ENCODE measurements around the gene WDFY3.

WDFY3 gene

GRCh38 chr4:84967243-84967690 lies 777 bp upstream of the WDFY3 start:
- Histone ChIP-seq H3K36me3 (ENCODE audit: insufficient read depth, low read length) (no peaks in the 10 kb centered on the region), H3K4me3 (ENCODE audit: low read depth, low read length) (peak overlapping the region; percentile 96), H2AFZ (ENCODE audit: low read length, unreplicated experiment) (peak overlapping the region; percentile 99), H3K27me3 (ENCODE audit: insufficient read depth, low read length) (no peaks in the 10 kb centered on the region), H3K79me2 (ENCODE audit: control insufficient read depth, insufficient read depth, low read length, unreplicated experiment) (peaks cover 50% of the 10 kb centered on the region), H3K4me1 (ENCODE audit: control insufficient read depth, insufficient read depth, low read length, unreplicated experiment) (peaks cover 23% of the 10 kb centered on the region), H3K27ac (ENCODE audit: low read depth, low read length) (peak overlapping the region; percentile 47)

GRCh38 chr4:84965553-84966381 lies 723 bp downstream of the WDFY3 start:
- Histone ChIP-seq H3K27me3 (ENCODE audit: insufficient read depth, low read length) (no peaks in the 10 kb centered on the region), H3K36me3 (ENCODE audit: insufficient read depth, low read length) (no peaks in the 10 kb centered on the region), H3K4me3 (ENCODE audit: low read depth, low read length) (peak overlapping the region; percentile 96), H2AFZ (ENCODE audit: low read length, unreplicated experiment) (peak overlapping the region; percentile 77), H3K27ac (ENCODE audit: low read depth, low read length) (peak overlapping the region; percentile 45; the same call in 1 of the 2 replicates), H3K79me2 (ENCODE audit: control insufficient read depth, insufficient read depth, low read length, unreplicated experiment) (peaks cover 61% of the 10 kb centered on the region), H3K4me1 (ENCODE audit: control insufficient read depth, insufficient read depth, low read length, unreplicated experiment) (peaks cover 18% of the 10 kb centered on the region)

GRCh38 chr4:84964995-84965552 lies 1.4 kb downstream of the WDFY3 start:
- Histone ChIP-seq H3K27me3 (ENCODE audit: insufficient read depth, low read length) (no peaks in the 10 kb centered on the region), H2AFZ (ENCODE audit: low read length, unreplicated experiment) (peak overlapping the region; percentile 77), H3K4me1 (ENCODE audit: control insufficient read depth, insufficient read depth, low read length, unreplicated experiment) (peaks cover 17% of the 10 kb centered on the region), H3K79me2 (ENCODE audit: control insufficient read depth, insufficient read depth, low read length, unreplicated experiment) (peaks cover 68% of the 10 kb centered on the region), H3K36me3 (ENCODE audit: insufficient read depth, low read length) (no peaks in the 10 kb centered on the region), H3K4me3 (ENCODE audit: low read depth, low read length) (peak overlapping the region; percentile 96), H3K27ac (ENCODE audit: low read depth, low read length) (no peak overlapping the region)

- no peak overlapping the region for H2AFZ ChIP-seq (ENCODE audit: low read length, unreplicated experiment)
- peaks cover 6% of the 10 kb centered on the region for H3K4me1 ChIP-seq (ENCODE audit: control insufficient read depth, insufficient read depth, low read length, unreplicated experiment)
- H3K36me3 ChIP-seq (ENCODE audit: insufficient read depth, low read length), result no peaks in the 10 kb centered on the region
- H3K79me2 ChIP-seq (ENCODE audit: control insufficient read depth, insufficient read depth, low read length, unreplicated experiment), result peaks cover 86% of the 10 kb centered on the region
- H3K4me3 ChIP-seq (ENCODE audit: low read depth, low read length), result no peak overlapping the region
- no peaks in the 10 kb centered on the region for H3K27me3 ChIP-seq (ENCODE audit: insufficient read depth, low read length)
- H3K27ac ChIP-seq (ENCODE audit: low read depth, low read length), result no peak overlapping the region
These were observed 4.4 kb downstream of the WDFY3 start for GRCh38 chr4:84962102-84962501.

- H3K4me3 ChIP-seq (ENCODE audit: low read depth, low read length), result no peak overlapping the region
- H3K27ac ChIP-seq (ENCODE audit: low read depth, low read length), result no peak overlapping the region
- H3K27me3 ChIP-seq (ENCODE audit: insufficient read depth, low read length), result no peaks in the 10 kb centered on the region
- H3K4me1 ChIP-seq (ENCODE audit: control insufficient read depth, insufficient read depth, low read length, unreplicated experiment), result no peaks in the 10 kb centered on the region
- no peak overlapping the region for H2AFZ ChIP-seq (ENCODE audit: low read length, unreplicated experiment)
- H3K36me3 ChIP-seq (ENCODE audit: insufficient read depth, low read length), result no peaks in the 10 kb centered on the region
- H3K79me2 ChIP-seq (ENCODE audit: control insufficient read depth, insufficient read depth, low read length, unreplicated experiment), result peaks cover 85% of the 10 kb centered on the region
These were observed 8.1 kb downstream of the WDFY3 start for GRCh38 chr4:84958434-84958833.

GRCh38 chr4:84957514-84958420 lies 8.7 kb downstream of the WDFY3 start:
- H3K79me2 ChIP-seq (ENCODE audit: control insufficient read depth, insufficient read depth, low read length, unreplicated experiment), result peaks cover 85% of the 10 kb centered on the region
- H3K27me3 ChIP-seq (ENCODE audit: insufficient read depth, low read length), result no peaks in the 10 kb centered on the region
- H3K4me1 ChIP-seq (ENCODE audit: control insufficient read depth, insufficient read depth, low read length, unreplicated experiment), result peaks cover 3% of the 10 kb centered on the region
- no peak overlapping the region for H3K27ac ChIP-seq (ENCODE audit: low read depth, low read length)
- no peak overlapping the region for H3K4me3 ChIP-seq (ENCODE audit: low read depth, low read length)
- no peaks in the 10 kb centered on the region for H3K36me3 ChIP-seq (ENCODE audit: insufficient read depth, low read length)
- H2AFZ ChIP-seq (ENCODE audit: low read length, unreplicated experiment), result no peak overlapping the region

- no peak overlapping the region for H3K4me3 ChIP-seq (ENCODE audit: low read depth, low read length)
- H2AFZ ChIP-seq (ENCODE audit: low read length, unreplicated experiment), result no peak overlapping the region
- no peak overlapping the region for H3K27ac ChIP-seq (ENCODE audit: low read depth, low read length)
- no peaks in the 10 kb centered on the region for H3K27me3 ChIP-seq (ENCODE audit: insufficient read depth, low read length)
- H3K79me2 ChIP-seq (ENCODE audit: control insufficient read depth, insufficient read depth, low read length, unreplicated experiment), result peaks cover 86% of the 10 kb centered on the region
- peaks cover 15% of the 10 kb centered on the region for H3K4me1 ChIP-seq (ENCODE audit: control insufficient read depth, insufficient read depth, low read length, unreplicated experiment)
- H3K36me3 ChIP-seq (ENCODE audit: insufficient read depth, low read length), result no peaks in the 10 kb centered on the region
These were observed 10.5 kb downstream of the WDFY3 start for GRCh38 chr4:84956014-84956413.

GRCh38 chr4:84954982-84955567 lies 11.4 kb downstream of the WDFY3 start:
- Histone ChIP-seq H3K79me2 (ENCODE audit: control insufficient read depth, insufficient read depth, low read length, unreplicated experiment) (peaks cover 83% of the 10 kb centered on the region), H3K27me3 (ENCODE audit: insufficient read depth, low read length) (no peaks in the 10 kb centered on the region), H3K4me3 (ENCODE audit: low read depth, low read length) (no peak overlapping the region), H3K4me1 (ENCODE audit: control insufficient read depth, insufficient read depth, low read length, unreplicated experiment) (peaks cover 15% of the 10 kb centered on the region), H3K27ac (ENCODE audit: low read depth, low read length) (no peak overlapping the region), H2AFZ (ENCODE audit: low read length, unreplicated experiment) (no peak overlapping the region), H3K36me3 (ENCODE audit: insufficient read depth, low read length) (no peaks in the 10 kb centered on the region)

GRCh38 chr4:84952776-84953175 lies 13.7 kb downstream of the WDFY3 start:
- Histone ChIP-seq H3K79me2 (ENCODE audit: control insufficient read depth, insufficient read depth, low read length, unreplicated experiment) (peaks cover 86% of the 10 kb centered on the region), H3K4me3 (ENCODE audit: low read depth, low read length) (no peak overlapping the region), H3K27ac (ENCODE audit: low read depth, low read length) (peak overlapping the region; percentile 50; the same call in 1 of the 2 replicates), H2AFZ (ENCODE audit: low read length, unreplicated experiment) (no peak overlapping the region), H3K36me3 (ENCODE audit: insufficient read depth, low read length) (no peaks in the 10 kb centered on the region), H3K4me1 (ENCODE audit: control insufficient read depth, insufficient read depth, low read length, unreplicated experiment) (peaks cover 18% of the 10 kb centered on the region), H3K27me3 (ENCODE audit: insufficient read depth, low read length) (no peaks in the 10 kb centered on the region)

- H3K4me3 ChIP-seq (ENCODE audit: low read depth, low read length), result no peak overlapping the region
- no peaks in the 10 kb centered on the region for H3K36me3 ChIP-seq (ENCODE audit: insufficient read depth, low read length)
- H3K27me3 ChIP-seq (ENCODE audit: insufficient read depth, low read length), result no peaks in the 10 kb centered on the region
- peaks cover 83% of the 10 kb centered on the region for H3K79me2 ChIP-seq (ENCODE audit: control insufficient read depth, insufficient read depth, low read length, unreplicated experiment)
- H3K4me1 ChIP-seq (ENCODE audit: control insufficient read depth, insufficient read depth, low read length, unreplicated experiment), result peaks cover 18% of the 10 kb centered on the region
- H2AFZ ChIP-seq (ENCODE audit: low read length, unreplicated experiment), result no peak overlapping the region
- peak overlapping the region; percentile 50 for H3K27ac ChIP-seq (ENCODE audit: low read depth, low read length)
These were observed 14.5 kb downstream of the WDFY3 start for GRCh38 chr4:84952004-84952403.

All from ACC112 (cell line).